NOMO-1 treated with DMSO at 0.1 percent for 48 hours (cell line): Measurements from ENCODE around the gene DSCAM.
A peak's percentile ranks its signal among the peaks of the same experiment; 100 is the strongest.

Experiments
- DNase-seq: peaks from one replicate; lab custom pipeline; 2025; ENCODE audit not compliant: unreplicated experiment; lab: John Stamatoyannopoulos, UW

The DSCAM gene

DNA sequence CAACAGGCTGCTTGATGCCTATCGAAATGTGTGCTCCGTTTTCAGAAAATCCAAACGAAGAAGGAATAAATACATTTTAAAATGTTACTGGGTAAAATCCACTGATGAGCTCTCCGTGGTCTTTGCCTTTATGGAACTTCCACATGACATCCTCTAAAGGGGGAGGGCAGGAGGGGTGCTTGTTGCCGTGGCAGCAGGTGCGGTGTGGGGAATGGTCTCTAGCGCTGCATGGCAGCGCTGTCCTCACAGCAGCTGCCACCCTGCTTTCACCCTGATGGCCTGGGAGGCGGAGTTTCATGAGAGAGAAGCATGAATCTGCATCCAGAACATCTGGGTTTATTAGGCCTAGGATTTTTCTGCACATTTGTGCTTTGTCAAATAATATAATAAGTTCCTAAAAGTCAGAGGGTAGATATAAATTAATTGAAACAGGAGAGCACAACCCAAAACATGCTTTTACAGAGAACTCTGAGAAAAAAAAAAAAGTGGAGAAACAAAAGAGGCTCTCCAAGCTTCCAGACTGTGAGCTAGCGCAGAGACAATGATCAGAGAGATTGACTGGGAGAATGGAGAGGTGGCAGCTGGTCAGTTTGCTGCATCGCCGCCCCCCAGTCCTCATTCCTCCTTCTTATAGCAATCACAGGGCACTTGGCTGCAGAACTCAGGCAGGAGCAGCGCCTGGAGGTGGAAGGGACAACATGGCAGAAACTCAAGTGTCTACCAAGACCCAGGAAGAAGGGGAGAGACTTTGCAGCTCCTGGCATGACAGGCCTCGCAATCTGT, 228.6 kb downstream of the DSCAM start:
- DNase-seq, result no peak

DNA sequence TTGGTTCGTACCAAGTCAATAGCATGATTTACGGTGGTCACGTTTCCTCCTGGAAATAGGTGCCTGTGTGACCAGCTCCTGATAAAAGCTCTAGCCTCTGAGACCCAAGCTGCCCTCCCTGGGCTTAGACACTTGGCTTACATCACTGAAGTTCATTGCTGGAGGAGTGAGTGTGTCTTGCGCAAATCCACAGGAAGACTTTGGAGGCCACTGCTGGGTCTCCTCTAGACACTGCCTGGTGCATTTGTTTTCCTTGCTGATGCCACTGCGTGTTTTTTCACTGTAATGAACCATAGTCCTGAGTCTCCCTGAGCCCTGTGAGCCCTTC, 230.6 kb downstream of the DSCAM start:
- no peak for DNase-seq

DNA sequence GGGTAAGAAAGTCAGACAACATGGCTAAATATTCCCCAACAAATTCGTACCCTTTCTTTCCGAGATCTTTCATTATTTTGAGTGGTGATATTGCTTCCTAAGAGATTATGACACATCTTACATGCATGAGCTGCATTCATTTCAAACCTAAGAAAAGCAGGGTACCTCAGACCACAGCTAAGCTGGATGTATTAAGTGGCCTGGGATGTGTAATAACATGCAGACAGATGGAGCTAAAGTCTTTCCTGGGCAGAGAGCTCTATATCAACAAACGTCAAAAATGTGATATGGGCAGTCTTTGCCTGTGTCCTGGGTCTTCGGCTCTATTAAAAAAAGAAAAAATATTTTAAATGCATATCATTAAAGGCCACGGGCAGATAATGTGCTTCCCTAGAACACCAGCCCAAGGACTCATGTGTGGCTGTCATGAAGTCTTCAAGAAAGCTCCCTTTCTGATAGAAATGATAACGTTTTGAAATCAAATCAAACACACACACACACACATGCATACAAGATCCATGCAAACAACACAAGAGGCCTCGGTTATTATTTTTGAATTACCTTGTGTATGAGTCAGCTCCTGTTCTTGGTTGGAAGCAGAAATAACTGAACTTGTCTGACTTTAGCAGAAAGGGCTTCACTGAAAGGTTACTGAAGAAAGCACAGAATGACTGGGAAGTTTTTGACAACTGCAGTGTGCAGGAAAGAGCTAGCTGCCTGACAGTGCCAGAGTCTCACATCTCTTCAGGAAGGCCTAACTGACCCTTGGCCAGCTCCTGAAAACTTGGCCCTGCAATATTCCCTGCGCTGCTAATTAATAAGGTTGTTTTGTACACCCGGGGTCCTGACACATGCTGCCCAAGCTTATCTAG, 231.2 kb downstream of the DSCAM start:
- no peak for DNase-seq

DNA sequence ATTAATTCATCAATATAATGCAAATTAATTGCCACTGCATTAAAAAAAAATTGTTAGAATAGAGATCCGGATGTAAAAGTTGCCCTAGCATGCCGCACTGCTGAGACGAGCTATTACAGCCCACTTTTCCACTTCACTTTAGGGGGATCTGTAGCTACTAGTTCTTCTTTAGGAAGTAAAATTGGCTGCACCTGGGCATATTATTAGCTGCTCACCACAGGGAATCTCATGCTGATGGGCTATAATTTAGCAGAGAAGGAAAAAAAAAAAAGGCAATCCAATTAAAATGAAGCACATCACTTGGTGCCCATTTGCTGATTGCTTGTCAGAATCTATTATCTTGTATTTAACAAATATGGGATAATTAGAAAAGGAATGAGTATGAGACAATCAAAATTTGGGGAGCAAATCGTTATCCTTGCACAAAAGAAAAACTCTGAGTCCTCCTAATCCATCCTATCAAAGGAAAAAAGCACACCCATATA, 233.4 kb downstream of the DSCAM start:
- DNase-seq, result no peak

DNA sequence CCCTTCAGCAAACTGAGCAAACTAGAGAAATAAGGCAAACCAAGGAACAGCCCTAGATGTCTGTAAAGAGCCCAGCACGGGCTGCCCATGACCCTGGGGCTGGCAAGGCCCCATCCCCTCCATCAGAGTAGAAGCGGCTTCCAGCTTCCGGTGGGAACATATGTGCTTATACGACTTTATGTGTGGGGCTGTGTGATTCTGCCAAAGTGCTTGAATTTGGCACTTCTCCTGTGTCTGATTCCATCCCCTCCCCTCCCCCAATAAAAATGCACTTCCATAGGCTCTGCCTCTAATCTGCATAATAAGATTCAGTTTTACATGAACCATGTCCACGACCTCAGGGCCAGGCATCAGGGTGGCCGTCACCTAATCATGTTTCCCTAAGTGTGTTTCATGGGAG, 236.6 kb downstream of the DSCAM start:
- no peak for DNase-seq

DNA sequence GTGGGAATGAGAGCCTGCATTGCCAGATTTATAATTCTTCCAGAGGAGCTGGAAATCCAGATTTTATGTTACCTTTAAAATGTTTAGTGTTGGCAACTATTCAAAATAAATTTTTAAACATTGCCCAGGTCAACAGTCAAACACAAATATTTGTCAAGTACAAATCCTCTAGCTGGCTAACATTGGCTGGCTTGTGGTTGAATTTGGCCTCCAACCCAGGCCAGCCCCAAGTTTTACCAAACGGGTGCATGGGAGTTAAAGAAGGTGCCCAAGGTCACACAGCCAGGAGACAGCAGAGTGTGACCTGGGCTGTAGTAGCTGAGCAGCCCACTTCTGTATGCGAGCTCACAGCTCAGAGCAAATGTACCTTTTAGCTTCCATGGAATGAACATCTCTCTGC, 240.6 kb downstream of the DSCAM start:
- DNase-seq, result no peak

- DNase-seq, result no peak
These were observed 241.9 kb downstream of the DSCAM start for GRCh38 chr21:40605094-40605493.

- DNase-seq, result no peak
These were observed 243.2 kb downstream of the DSCAM start for GRCh38 chr21:40603774-40604173.

GRCh38 chr21:40602080-40602479, 244.9 kb downstream of the DSCAM start:
- DNase-seq, result no peak

DNA sequence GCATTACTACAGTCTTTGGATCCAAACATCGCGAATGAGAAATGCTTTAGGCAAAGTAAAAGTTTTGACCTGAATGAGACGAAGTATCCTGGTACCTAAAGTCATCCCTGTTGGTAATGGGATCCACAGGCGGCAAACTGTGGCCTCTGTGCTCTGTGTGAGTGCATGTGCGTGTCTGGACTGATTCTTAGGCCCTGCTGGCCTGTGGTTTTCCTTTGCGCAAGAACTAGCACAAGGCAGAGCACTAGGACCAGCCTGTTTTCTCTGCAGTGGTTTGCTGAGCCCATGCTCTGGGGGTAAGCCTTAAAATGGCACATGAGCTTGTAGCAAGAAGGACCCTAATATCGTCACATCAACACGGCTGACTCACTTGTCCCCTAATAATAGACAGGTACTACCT, 251.2 kb downstream of the DSCAM start:
- DNase-seq, result peak; percentile 26

DNA sequence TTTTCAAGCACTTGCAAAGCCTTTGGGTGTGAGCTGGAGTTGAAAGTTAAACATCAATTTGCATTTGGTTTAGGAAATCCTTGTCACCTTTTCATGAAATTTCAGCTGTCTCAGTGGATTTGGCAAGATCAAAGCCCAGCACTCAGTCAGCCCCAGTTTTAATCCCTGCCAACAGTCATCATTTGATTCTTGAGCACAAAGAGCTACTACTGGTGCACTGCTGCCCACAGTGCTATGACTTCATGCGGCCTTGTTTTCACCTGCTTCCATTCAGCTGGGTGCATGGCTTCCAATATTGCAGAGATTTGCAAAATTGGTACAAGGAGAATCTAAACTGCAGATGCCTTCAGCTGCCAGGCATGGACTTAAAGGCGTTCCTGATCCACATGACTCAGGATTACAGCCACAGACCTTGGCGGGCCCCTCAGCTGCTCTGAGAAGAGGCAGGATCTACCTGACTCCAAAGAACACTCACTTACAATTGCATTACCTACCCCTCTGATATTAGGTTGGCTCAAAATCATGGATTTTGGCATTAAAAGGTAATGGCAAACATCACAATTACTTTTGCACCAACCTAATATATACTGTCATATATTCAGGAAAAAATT, 259.1 kb downstream of the DSCAM start:
- no peak for DNase-seq

DNA sequence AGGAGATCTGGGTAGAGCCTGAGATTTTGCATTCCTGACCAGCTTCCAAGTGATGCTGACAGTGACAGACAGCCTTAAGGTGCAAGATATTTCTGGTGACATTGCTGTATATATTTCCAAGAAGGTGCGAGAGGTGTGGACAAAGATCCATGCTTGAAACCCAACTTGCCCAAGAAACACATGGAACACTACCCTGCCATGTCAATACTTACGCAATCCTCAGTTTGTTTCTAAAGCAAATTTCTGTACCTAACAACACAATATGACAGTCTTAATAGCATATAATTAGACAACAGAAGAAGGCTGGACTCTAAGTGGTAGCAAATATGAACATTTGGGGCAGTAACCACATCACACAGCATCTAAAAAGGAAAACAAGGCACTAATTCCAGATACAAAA, 260.4 kb downstream of the DSCAM start:
- no peak for DNase-seq

DNA sequence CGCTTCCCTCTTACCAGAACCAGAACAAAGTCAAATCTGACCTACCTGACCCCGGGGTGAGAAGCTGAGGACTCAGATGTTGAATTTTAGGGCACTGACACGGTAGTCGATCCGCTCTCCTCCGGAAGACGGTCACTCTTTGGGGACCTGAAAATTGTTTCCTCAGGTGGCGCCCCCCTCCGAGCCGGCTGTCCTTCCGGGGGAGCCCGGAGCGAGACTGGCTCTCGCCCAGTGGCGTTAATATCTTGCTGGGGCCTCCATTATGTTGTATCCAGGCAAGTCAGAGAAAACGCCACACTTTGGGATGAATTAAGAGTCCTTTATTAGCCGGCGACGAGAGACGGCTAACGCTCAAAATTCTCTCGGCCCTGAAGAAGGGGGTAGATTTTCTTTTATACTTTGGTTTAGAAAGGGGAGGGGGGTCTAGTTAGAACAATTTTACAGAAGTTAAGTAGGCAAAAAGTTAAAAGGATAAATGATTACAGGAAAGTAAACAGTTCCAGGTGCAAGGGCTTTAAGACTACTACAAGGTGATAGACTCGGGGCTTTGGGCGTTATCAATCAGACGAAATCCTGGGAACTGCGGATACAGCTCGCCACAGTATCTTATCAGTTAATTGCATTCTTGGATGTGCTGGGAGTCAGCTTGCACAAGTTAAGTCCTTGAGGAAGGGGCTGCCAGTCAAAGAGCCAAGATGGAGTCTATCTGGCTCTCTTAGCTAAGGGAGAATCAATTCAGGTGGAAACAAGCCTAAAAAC, 269.5 kb downstream of the DSCAM start:
- DNase-seq, result no peak

DNA sequence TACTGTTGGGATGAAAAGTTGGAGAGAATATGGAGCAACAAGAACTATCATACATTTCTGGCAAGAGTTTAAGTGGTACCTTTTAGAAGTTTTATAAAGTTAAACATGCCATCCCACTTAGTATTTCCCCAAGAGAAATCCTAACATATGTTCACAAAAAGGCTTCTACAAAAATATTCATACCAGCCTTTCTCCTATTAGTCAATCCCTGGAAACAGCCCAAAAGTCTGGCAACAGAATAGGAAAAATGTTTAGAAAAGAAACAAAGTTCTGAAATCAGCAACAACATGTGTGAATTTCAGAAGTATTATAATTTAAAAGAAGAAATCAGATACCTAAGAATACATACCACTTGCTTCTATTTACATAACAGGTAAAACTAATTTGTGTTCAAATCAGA, 271.0 kb downstream of the DSCAM start:
- DNase-seq, result no peak

DNA sequence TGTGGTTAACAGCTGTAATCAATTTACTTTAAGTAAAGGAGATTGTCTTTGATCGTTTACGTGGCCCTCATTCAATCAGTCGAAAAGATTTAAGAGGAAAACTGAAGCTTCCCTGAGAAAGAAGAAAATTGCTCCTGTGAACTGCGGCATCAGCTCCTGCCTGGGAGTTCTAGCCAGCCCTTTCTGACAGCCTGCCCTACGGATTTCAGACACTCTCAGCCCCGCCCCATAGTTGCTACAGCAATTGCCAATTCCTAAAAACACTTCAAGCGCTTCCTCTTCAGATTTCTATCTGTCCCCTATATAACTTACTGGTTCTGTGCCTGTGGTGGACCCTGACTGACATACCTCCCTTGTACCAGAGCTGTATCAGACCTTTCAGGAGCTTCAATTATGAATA, 277.6 kb downstream of the DSCAM start:
- DNase-seq, result no peak

DNA sequence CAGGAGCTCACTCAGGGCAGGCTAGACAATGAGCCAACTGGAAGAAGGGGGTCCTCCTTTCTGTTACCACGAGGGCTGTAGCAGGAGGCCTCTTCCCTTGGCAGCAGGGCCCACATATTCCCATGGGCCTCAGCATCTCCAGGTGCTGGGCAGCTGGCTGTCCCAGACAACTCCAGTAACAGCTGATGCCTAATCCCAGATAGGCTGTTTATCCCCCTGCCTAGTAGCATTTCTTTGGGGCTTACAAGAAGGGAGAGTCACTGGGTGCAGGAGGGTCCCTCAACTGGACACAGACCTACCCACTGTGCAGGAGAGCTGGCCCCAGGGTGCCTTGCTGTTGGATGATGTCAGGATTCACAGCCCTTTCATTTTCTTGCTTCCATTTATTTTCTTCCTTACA, 278.2 kb downstream of the DSCAM start:
- DNase-seq, result no peak

DNA sequence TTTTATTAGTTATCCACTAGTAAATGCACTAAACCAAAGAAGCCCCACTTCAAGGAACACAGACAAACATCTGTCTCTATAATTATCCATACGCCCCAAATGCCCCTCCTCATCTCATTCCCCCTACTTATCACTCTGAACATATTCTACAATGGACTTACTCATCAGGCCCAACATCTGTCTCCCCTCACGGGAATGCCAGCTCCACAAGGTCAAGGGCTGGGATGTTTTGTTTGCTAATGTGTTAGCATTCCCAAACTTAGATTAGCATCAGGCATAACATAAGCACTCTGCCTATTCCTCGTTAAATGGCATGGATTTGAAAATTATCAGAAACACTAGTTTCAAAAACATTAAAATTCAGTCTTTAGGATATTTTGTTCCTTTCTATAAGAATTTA, 279.5 kb downstream of the DSCAM start:
- DNase-seq, result no peak

DNA sequence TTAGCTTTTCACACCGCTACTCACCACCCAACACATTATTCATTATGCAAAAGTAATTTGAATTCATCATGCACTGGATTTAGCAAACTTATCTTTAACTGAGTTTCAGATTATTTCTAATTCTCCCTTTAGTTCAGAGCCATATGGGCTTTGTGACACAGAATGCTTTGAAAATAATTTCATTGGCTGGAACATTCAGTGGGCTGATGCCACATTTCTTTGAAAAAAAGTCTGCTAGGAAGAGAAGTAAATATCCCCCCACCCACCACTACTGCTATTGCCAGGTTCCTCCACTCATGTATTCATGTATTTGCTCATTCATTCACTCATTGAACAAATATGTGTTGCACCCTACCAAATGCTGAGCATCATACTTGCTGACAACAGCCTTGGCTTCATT, 280.5 kb downstream of the DSCAM start:
- no peak for DNase-seq

DNA sequence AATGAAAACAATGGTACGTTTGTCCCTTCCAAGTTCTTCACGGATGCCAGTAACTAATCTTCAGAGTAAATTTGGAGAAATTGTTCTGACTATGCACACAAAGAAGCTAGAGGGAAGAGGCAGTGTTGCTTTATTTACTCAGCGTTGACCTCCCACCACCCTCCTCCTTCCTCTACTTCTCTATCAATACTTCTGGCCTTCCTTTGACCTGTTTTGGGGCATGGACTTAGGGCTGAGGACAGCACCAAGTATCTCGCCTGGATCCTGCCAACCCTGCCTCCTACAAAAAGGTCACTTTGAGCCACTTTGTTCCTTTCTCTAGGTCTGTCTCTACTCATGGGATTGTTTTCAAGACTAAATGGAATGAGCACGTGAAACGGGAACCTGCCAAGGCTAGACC, 282.6 kb downstream of the DSCAM start:
- DNase-seq, result no peak

GRCh38 chr21:40563900-40564299, 283.1 kb downstream of the DSCAM start:
- DNase-seq, result no peak
